Endometrial microvascular endothelial cells (primary cell): Measurements from ENCODE around the gene GRIN2C. TPM values are rescaled to one million over a fixed set of nuclear protein-coding genes. Genes with fewer than 3 reads are reported as not detected.

Experiments used
- in situ Hi-C: cut with HindIII; loops from 2 replicates; pipeline ENCODE4 v1.10.0; 2017; ENCODE audit warnings: low sequenced_read_pairs, low pct_unique_long_range_greater_than_20kb; ENCODE audit errors: inconsistent ontology term
- total RNA-seq: library from RNA; depleted of rRNA; stranded (reverse); fragments of >200 nt; gene quantifications from one replicate; pipeline ENCODE4 v1.2.3, GENCODE V29; 2015; ENCODE audit errors: inconsistent ontology term

GRIN2C gene
- total RNA-seq, 1 donor from 2014 or later: not detected

DNA sequence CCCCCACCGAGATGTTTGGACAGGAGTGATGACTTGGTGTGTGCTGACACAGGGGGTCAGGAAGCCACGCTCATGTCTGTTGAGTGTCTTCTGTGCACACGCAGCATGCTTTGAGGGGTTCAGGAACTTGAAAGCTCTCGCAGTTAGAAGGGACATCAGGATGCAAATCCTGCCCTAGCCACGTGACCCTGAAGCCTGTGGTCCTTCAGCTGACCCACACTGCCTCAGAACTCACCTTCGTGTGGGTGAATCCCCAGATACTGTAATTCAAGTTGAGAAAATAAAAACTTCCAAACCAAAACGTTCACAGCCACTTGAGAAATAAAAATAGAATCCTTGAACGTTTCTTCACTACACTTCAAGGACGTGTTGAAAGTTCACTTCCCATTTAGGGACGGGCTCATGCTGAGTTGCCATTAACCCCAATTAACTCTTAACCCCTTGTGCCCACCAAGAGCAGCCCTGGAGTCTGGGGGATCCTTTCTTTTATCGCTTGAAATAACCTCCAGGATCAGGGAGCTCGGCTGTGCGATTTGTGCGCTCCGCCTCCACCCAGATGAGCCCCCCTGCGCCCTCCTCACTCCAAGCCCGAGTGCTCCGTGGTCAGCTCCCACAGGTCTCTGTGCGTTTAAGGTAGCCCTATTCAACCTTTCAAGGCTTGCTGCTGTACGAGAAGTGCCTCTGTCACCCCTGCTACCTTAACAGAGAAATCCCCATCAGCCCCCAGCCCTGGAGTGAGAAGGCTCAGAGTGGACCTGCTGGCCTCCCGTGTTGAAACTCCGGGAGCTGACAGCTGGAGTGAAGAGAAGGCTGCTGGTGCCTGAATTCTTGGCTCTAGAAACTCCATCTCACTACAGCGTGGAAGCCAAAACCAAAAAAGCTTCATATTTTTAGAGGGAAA lies 47.3 kb downstream of the GRIN2C start:
- in situ Hi-C loops: no loop called here

DNA sequence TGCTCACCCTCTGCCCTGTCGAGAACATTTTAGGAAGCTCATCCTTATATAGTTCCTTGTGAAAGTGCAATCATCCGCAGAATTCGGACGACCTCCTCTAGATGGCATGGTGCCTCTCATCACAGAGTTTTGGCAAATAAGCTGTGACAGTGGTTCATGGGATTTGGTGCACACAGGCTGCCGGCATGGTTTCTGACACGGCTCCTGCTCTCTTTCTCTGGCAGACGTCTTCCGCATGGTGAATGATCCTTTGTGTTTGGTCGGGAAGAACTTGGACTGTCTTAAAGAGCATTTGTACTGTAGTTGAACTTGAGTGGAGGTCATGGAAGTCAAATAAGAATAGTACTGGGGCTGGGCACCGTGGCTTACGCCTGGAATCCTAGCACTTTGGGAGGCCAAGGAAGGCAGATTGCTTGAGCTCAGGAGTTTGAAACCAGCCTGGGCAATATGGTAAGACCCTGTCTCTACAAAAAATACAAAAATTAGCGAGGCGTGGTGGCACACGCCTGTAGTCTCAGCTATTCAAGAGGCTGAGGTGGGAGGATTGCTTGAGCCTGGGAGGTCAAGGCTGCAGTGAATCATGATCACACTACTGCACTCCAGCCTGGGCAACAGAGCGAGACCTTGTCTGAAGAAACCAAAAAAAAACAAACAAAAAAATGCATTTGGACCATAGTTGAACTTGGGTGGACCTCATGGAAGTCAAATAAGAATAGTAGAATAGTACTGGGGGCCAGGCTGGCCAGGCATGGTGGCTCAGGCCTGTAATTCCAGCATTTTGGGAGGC lies 48.8 kb downstream of the GRIN2C start:
- in situ Hi-C loops: no loop called here

DNA sequence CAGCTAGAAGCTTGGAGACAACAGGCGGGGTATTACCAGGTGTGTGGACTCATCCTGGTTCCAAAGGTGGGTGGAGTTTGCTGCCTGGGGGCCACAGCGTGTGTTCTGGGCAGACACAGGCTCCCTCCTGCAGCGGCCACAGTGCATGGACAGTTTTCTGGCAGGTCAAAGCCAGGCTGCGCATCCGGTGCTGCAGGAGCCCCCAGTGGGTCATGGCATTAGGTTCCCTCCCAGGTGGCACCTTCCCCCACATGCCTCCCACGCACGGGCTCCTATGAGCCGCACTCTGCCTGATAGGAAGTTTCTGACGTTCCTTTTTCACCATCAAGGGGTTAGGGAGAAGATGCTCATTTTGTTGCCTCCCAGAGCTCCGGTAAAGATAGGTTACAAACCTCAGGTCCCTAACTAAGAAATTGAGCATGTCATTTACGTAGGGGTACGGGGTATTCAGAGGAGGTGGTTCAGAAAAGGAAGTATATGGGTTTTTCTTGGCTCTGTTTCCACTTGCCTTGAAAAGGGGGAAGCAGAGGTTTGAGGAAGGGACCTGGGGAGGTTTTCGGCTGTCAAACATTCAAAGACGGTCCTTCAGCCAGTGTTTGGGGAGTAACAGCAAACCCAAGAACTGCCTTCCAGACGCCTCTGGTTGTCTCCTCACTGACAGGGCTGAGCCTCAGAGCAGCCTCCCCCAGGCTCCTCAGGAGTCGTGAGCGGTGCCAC lies 50.8 kb downstream of the GRIN2C start:
- in situ Hi-C loops: no loop called here

DNA sequence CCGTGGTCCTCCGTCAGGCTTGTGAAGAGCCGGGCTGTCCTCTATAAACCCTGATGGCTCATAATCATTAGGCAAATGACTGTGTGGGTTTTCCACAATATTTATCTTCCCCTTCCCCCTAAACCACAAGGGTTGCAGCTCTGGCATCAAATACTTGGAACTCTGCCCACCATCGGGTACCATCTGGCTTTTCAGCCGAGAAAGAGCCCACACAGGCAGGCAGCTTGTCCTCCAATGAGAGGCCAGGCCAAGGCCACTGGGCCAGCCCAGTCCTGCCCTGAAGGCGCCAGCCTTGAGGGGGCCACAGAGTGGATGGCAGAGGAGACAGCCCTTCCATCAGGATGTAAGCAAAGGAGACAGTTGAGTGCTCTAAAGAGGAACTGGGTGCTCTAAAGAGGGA lies 51.8 kb downstream of the GRIN2C start:
- in situ Hi-C loops: no loop called here

DNA sequence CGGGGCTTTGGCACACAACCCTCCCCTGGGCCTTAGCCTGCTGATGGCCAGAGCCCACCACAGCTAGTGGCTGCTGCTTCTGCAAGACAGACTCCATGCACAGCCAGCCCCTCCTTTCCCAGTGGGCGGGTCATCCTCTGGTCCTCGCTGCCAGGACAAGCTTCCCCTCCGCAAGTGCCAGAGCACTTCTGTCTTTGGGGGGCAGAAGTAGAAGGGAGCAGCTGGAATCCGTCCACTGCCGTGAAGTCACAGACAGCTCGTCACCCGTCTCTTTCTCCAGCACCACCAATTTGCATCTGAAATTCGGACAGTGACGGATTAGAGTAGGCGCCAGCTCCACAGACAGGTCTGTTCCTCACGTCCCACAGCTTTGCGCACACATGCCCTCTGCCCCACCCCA lies 52.2 kb downstream of the GRIN2C start:
- in situ Hi-C loops: no loop called here

DNA sequence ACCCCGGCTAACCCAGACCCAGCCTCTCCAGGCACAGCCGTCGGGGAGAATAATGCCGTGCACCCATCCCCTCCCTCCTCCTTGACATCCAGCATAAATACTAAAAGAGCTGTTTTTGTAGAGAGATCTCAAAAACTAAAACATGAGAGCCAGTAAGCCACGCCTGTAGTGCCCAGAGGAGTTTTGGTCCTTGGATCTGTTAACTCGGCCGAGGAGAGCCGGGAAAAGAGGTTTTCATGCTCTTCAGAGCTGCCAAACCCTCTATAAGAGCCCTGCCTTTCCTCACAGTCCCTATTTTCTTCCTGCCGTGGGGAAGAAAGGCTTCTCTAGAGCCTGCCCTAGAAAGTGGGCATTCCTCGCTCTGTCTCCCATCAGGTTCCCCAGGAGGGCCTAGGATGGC lies 53.4 kb downstream of the GRIN2C start:
- in situ Hi-C loops: no loop called here

DNA sequence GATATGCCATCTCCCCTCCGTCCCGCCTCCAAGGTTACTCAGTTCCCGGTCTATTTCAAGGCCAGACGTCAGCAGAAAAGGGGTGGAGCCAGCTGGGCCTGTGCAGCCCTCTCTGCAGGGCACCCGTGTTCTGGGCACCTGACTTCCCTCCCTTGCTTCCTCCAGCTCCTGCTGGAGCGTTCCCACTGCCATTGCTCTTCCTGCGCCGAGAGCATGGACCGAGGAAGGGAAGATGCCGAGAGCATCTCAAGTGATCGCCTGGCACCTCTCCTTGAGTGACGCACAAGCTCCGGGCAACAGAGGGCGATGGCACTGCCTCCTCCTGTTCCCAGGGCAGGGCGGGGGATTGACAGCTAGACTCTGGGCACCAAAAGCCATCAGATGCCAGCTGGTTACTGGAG lies 54.1 kb downstream of the GRIN2C start:
- in situ Hi-C loops: no loop called here

DNA sequence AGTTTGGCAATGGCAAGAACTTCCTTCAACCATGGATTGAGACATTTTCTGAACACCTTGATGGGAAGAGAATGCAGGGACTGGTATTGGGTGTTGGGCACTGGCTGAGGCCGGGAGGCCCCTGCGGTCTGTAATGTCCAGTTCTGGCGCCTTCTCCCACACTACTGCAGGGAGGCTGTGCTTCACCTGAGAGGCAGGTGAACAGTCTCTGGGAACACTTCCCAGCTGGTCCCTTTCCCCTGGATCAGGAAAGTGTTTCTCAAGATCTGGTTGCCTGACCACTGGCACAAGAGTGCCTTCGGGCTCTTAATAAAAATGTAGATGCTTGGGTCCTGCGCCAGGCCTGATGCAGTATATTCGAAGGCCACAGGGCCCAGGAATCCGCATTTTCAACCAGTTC lies 55.0 kb downstream of the GRIN2C start:
- in situ Hi-C loops: no loop called here

DNA sequence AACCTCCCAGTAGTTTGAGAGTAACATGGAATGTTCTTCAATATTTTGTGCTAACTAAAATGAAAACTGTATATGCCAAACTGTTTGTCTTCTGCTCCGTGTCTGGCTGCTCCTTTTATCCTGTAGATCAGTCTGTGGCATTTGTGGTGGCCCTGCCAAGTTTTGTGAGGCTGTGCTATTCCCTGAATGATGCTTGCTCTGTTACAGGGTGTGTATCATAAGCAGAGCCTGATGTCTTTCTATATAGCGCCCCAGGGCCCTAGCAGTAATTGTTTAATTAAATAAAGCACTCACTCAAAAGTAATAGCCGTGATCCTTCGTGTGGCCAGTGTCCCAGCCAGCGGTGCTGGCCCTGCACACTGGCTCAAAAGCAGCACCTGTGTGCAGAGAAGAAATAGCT lies 55.7 kb downstream of the GRIN2C start:
- in situ Hi-C loops: no loop called here

DNA sequence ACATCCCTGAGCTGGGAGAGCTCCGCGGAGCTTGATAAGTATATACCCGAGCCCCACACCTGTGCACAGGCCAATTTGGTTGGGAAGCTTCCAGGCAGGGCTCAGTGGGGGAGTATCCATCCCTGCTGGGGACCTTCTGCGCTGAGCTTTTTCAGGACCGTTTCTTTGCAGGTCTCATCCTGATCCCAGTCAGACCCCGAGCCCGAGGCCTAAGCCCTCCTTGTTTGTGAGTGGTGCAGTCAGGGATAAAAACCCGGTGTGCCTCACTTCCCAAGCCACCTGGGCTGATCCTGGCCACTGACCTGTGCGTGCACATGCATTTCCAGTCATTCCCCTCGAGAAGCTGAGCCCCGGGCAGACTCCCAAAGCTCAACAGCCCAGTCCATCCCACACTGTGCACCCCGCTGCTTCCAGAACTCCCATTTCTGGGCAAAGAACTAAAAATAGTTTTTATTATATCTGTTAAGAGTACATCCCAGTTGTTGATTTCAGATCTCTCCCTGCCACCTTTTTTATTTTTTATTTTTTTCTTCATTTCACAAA lies 56.2 kb downstream of the GRIN2C start:
- in situ Hi-C loops: no loop called here

DNA sequence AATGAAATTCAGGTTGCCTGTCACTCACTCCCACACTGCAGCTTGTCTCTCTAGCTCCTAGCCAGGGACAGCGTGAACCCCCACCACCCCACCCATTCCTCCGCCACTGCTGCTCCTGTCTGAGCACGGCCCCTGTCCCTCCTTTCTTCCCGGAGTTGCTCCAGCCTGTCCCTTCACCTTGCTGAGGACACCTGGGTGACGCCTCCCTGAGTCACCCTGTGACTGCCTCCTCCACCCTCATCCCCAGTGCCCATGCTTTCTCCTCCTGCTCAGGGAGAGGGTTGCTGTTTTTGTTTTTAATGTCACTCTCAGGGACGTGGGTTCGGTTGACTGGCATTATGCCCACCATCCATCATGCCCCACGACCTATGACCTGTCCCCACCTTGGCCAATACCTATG lies 57.8 kb downstream of the GRIN2C start:
- in situ Hi-C loops: no loop called here

DNA sequence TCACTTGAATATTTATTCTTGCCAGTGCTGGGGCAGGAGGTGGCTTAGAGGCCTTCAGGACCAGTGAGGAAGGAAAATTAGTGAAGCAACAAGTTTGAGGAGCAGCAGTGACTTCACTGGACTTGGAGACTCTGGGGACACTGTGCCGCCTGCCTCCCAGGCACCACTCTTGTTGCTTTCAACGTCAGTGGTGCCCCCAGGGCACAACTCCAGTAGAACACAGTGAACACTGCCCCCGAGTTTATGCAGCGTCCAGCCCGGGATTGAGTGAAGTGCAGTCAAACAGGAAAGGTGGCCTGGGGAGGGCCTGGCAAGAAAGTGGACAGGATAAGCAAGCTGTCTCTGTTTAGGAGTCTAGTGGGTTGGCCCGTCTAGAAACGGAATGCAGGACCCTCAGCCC lies 59.2 kb downstream of the GRIN2C start:
- in situ Hi-C loops: no loop called here

DNA sequence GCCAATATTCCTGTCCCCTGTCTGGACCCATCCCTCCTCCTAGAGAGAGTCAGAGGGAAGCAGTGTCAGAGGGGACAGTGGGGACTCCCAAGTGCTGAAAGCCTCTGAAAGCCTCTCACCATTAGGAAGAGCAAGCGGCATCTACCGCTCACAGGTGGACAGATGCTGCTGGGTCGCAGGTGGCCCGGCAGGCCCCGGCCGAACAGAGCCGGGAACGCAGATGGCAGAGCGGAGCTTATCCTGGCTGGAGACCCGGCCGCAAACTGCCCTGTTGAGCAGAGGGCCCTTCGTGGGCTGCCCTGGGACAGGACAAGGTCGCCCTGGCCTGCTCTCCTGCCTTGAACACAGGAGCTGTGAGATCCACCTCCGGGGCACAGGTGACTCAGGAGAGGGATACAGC lies 60.6 kb downstream of the GRIN2C start:
- in situ Hi-C loops: no loop called here

DNA sequence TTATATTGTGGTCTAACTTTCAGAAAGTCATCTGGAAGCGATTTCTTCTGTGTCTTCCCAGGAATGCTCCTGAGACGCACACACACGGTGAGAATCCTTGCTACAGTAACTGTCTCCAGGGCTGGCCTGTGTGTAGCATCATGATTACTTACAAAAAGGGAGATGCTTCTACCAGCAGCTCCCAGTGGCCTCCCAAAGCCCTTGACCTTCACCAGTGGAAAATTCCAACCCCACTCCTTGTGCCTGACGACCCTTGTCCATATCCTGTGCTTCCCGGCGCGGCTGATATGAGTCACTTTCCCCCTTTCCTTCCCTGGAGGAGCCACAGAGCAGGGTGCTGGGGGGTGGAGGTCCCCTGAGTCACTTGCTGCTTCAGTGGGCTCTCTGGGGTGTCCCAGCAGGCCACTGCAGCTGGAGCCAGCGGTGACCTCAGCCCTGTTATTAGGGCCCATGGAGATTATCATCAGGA lies 61.4 kb downstream of the GRIN2C start:
- in situ Hi-C loops: no loop called here

DNA sequence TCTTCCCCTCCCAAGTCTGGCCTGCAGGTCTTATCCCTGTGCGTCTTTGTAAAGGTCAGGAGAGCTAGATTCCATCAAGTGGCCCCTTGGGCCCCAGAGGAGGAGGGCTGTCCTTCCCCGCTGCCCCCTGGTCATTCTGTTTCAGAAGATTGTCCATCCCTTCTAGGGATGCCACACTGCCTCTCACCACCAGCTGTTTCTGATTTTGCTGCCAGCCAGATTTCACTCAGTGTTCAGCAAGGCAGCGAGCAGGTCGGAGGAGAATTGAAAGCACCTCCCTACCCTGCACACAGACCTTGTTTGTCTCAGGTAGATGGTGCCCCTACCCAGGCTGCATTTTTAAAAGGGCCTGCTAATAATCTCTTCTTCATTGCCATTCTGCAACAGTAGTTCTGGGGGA lies 61.9 kb downstream of the GRIN2C start:
- in situ Hi-C loops: no loop called here

DNA sequence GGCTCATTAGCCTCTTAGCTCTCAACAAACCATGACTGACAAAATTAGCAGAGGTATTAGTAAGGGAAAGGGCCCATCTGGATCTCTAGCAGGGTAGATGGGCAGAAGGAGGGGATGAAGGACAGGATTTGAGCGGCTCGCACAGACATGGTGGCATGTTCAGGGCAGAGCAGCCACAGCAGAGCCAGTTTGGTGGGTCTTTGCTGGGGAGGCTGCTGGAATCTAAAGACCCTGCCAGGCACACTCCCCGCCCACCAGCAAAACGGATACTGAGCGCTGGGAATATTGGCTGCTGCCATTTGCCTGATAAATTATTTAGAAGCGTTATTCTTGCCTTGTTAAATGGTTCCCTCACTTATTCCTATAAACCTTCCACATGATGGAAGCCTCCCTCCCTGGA lies 62.8 kb downstream of the GRIN2C start:
- in situ Hi-C loops: no loop called here

DNA sequence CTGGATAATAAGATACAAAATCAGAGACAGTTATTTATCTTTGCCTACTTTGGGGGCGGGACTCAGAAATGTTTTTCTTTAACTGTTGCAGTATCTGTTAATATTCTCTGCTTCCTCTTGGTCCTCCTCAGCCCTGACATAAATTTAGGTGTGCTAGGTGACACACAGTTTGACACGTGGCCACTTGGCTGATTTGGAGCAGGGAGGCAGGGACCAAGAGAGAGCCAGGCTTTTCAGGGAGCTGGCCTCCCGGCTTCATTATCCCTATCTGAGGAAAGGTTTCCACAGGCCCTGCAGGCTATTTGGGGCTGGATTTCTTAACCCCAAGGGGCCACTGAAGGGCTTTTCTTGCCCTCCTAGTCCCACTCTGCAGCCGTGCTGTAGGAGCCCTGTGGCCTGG lies 63.5 kb downstream of the GRIN2C start:
- in situ Hi-C loops: no loop called here

DNA sequence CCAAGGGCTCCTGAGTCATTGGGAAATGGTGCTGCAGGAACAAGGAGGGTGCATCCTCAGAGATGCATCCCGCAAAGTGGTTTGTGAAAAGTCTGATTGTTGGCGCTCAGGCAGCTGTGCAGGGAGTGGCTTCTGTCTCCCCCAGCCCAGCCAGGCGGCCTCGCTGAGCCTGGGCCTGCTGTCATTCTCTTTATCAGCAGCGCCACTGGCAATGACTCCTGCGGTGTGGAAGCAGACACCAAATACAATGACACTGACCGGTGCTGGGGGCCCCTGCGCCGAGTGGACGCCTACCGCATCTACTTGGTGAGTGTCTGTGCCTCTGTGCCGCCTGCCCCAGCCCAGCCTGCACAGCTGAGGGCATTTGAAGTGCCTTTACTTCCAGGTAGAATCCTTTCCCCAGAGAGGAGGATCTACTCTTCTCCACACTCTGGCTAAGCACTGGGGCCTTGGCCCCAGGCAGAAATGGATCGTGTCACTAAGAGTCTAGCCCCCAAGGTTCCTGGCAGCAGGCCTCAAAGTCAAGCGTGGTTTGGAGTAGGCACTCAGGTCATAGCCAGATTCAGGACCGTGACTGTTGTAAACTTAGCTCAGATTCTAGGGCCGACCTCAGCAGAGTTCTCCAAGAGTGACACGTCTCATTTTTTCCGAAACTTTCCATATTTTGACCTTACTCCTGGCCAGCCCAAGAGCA lies 64.2 kb downstream of the GRIN2C start:
- in situ Hi-C loops: no loop called here
